OCI-M1 (cell line): Measurements from ENCODE around the gene ELK3.
"Not testable (repeated sequence)": the region's sequence is repeated elsewhere in the genome, so short reads cannot be mapped to it uniquely, and the experiment has no call there.

ENCODE experiments used
- DNase-seq: peaks from one replicate; lab custom pipeline; 2025; lab: John Stamatoyannopoulos, UW

Gene ELK3

GRCh38 chr12:96305665-96306064 lies 111.5 kb downstream of the ELK3 start:
- DNase-seq = no peak

GRCh38 chr12:96308881-96309280 lies 114.7 kb downstream of the ELK3 start:
- DNase-seq = no peak

- DNase-seq = no peak
Measured at GRCh38 chr12:96310067-96310466, 115.9 kb downstream of the ELK3 start.

DNA sequence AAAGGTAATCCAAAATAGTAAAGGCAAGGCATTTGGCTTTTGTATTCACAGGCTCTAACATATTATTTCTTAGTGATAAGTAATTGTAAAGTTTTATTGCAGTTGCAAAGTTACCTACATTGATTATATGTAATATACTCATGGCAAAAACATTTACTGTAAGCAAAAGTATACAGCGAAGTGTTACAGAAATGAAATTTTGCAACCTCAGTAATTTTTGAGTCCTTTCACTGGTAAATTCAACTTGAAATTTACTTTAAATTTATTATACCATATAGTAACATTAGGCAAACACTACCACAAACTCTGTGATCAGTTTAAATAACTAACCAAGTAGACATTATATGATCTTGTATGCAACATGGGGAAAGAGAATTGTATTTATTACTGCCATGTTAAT lies 117.0 kb downstream of the ELK3 start:
- DNase-seq = no peak

DNA sequence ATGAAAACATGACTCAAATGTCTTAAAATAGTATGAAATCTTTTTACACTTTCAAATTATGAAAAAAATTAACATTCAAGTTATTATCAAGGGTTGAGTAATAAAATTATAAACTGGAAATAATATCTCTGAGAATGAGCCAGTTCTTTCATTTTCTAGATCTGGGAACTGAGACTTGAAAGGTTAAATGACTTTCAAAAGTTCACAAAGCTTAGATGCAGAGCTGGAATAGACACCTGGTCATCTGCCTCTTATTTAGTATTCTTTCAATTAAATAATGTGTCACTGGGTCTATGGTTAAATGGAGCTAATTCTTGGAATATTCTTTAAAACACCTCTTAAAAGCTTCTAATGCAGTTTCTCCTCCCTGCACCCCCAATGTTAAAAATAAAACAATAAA lies 119.4 kb downstream of the ELK3 start:
- no peak for DNase-seq

DNA sequence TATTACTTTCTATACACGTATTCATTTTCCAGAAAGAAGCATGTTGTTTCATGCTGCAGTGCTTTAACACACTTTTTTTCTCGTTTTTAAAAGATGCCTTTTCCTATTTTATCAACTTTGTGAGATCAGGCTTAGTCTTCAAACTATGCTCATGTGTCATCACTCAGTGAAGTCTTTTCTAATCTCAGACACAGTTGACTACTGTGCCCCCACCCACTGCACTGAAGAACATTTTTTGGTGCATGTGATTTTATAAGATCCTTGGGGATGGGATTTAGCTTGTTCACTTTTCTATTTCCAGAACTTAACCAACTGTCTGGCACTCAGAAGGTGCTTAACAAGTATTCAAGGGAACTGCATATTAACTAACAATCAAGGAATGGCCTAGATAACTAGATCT lies 120.5 kb downstream of the ELK3 start:
- DNase-seq = no peak

DNA sequence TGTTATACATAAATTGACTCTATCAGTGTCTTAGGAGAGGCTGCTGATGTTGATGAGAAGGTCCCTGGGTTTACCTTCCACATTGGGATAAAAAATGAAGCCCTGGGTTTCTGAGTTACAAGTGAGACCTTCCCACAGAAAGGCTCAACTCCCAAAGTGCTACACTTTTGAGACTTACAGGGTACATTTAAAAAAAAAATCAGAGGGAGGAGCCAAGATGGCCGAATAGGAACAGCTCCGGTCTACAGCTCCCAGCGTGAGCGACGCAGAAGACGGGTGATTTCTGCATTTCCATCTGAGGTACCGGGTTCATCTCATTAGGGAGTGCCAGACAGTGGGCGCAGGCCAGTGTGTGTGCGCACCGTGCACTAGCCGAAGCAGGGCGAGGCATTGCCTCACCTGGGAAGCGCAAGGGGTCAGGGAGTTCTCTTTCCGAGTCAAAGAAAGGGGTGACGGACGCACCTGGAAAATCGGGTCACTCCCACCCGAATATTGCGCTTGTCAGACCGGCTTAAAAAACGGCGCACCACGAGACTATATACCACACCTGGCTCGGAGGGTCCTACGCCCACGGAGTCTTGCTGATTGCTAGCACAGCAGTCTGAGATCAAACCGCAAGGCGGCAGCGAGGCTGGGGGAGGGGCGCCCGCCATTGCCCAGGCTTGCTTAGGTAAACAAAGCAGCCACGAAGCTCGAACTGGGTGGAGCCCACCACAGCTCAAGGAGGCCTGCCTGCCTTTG lies 121.7 kb downstream of the ELK3 start:
- DNase-seq = peak; percentile 20

GRCh38 chr12:96317801-96318200 lies 123.6 kb downstream of the ELK3 start:
- not testable (repeated sequence) for DNase-seq
